ENCODE data around the gene TEAD1.

DNA sequence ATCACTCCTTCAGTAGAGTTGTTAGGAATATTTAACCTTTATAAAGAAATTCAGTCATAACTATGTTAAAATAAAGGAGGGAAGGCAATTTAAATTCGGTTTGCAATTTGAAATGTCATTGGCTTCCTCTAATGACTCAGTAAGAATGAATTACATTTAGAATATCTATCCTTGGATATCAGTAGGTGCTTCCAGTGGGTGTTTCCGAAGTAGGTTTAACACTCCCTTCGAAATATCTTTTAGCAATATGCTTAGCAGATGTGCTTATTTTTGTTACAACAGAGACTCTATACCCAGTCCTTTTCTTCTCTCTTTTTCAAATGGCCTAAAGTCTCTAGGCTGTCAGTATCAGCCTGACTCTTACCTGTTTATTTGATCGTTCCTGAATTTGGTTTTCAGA lies 231.2 kb downstream of the TEAD1 start:
- TF ChIP-seq, protein P1, sequence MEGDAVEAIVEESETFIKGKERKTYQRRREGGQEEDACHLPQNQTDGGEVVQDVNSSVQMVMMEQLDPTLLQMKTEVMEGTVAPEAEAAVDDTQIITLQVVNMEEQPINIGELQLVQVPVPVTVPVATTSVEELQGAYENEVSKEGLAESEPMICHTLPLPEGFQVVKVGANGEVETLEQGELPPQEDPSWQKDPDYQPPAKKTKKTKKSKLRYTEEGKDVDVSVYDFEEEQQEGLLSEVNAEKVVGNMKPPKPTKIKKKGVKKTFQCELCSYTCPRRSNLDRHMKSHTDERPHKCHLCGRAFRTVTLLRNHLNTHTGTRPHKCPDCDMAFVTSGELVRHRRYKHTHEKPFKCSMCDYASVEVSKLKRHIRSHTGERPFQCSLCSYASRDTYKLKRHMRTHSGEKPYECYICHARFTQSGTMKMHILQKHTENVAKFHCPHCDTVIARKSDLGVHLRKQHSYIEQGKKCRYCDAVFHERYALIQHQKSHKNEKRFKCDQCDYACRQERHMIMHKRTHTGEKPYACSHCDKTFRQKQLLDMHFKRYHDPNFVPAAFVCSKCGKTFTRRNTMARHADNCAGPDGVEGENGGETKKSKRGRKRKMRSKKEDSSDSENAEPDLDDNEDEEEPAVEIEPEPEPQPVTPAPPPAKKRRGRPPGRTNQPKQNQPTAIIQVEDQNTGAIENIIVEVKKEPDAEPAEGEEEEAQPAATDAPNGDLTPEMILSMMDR (conservative IDR thresholded peaks at IDR 0.05; ENCODE audit: low read depth in 2 of 2) = no peak
- TF ChIP-seq ZNF331 (CRISPR knock-in tag; IDR thresholded peaks at IDR 0.05; ENCODE audit: low read depth) (no peak), STAT1 (IDR thresholded peaks at IDR 0.05; ENCODE audit: unreplicated experiment) (no peak), POLR2AphosphoS5 (IDR thresholded peaks at IDR 0.05; ENCODE audit: low read depth) (no peak), ZNF114 (CRISPR knock-in tag; IDR thresholded peaks at IDR 0.05) (no peak), EZH2phosphoT487 (IDR thresholded peaks at IDR 0.05; ENCODE audit: unreplicated experiment) (no peak), EZH2 (IDR thresholded peaks at IDR 0.05; ENCODE audit: low read depth, unreplicated experiment) (no peak)
- TF ChIP-seq, protein P2, sequence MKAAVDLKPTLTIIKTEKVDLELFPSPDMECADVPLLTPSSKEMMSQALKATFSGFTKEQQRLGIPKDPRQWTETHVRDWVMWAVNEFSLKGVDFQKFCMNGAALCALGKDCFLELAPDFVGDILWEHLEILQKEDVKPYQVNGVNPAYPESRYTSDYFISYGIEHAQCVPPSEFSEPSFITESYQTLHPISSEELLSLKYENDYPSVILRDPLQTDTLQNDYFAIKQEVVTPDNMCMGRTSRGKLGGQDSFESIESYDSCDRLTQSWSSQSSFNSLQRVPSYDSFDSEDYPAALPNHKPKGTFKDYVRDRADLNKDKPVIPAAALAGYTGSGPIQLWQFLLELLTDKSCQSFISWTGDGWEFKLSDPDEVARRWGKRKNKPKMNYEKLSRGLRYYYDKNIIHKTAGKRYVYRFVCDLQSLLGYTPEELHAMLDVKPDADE (IDR thresholded peaks at IDR 0.05) = no peak
